ENCODE results near the gene SLC6A13. TPM values are rescaled to one million over a fixed set of nuclear protein-coding genes. Genes with fewer than 3 reads are reported as not detected.

The SLC6A13 gene
- total and polyA plus RNA-seq, 10 of the 15 experiments (the other 5 are each of a cell fraction or from before 2014, with no cell fraction given), result 0.18 to 1.2 (median 0.20) TPM; not detected in 3

- H3K4me3 ChIP-seq, result no peak overlapping the region
- no peaks in the 10 kb centered on the region for H3K79me2 ChIP-seq (ENCODE audit: control insufficient read depth, insufficient read depth, low read length)
- DNase-seq (ENCODE audit: low read depth, low spot score) (no peak), FAIRE-seq (no peak), ATAC-seq (no peak)
- 67% methylated on average over 8 of the region's 8 CpGs for WGBS (ENCODE audit: insufficient coverage, insufficient replicate concordance, low lambda C conversion rate, missing lambda C conversion rate)
- ChIA-PET CTCF (interaction anchor here (0.5 to 1.7 kb wide), 2 partner anchors 43 to 85 kb away, joined by 3 to 5 read pairs; no protein-coding TSS in a partner anchor), POLR2A (no interaction called here), RAD21 (ENCODE audit: unreplicated experiment) (no interaction called here), SMC1A (ENCODE audit: uncharacterized antibody, unreplicated experiment) (no interaction called here)
- no peaks in the 10 kb centered on the region for H4K20me1 ChIP-seq (ENCODE audit: control insufficient read depth, insufficient read depth)
- in situ Hi-C loops (cut with MboI), result no loop called here
- H3K9me3 ChIP-seq (replicated peaks; ENCODE audit: control insufficient read depth, insufficient read depth, low read length), result no peaks in the 10 kb centered on the region
- H3K27ac ChIP-seq (ENCODE audit: control insufficient read depth, insufficient read depth), result no peak overlapping the region
- H2AFZ ChIP-seq (ENCODE audit: control insufficient read depth, low read depth, low read length), result no peak overlapping the region
- no peaks in the 10 kb centered on the region for H3K4me1 ChIP-seq (ENCODE audit: control insufficient read depth, insufficient read depth, low read length)
- no peaks in the 10 kb centered on the region for H3K36me3 ChIP-seq (ENCODE audit: control insufficient read depth in 2 of 2, insufficient read depth in 2 of 2, low read length in 1 of 2)
- TF ChIP-seq POLR2A (IDR thresholded peaks at IDR 0.05; ENCODE audit: low read depth, low read length) (no peak), YY1 (IDR thresholded peaks at IDR 0.05; ENCODE audit: low read depth, low read length) (no peak), MXI1 (IDR thresholded peaks at IDR 0.05; ENCODE audit: low read depth, low read length) (no peak), KDM1A (IDR thresholded peaks at IDR 0.05; ENCODE audit: borderline replicate concordance) (no peak)
- no peak overlapping the region for H3K4me2 ChIP-seq (ENCODE audit: control insufficient read depth, insufficient read depth)
- peaks cover 0 to 2% of the 10 kb centered on the region in 2 experiments; a peak in 2 of 4 replicates for H3K27me3 ChIP-seq (replicated peaks in 1 of 2; ENCODE audit: control insufficient read depth in 2 of 2, insufficient read depth in 2 of 2, low read length in 1 of 2)
- H3K9ac ChIP-seq (ENCODE audit: control insufficient read depth, insufficient read depth, low read length), result no peak overlapping the region
- BruUV-seq (replicated peaks), result no TSS peak
- intact Hi-C loops (cut with micrococcal nuclease; ENCODE audit: unreplicated experiment), result no loop called here
These were observed 71.8 kb downstream of the SLC6A13 start for GRCh38 chr12:190881-191280.

GRCh38 chr12:189622-189962, 73.0 kb downstream of the SLC6A13 start:
- intact Hi-C loops (cut with micrococcal nuclease; ENCODE audit: unreplicated experiment) (no loop called here), in situ Hi-C loops (cut with MboI) (no loop called here)
- no peak for TF ChIP-seq SIN3A (IDR thresholded peaks at IDR 0.05; ENCODE audit: low read depth, low read length)
- TF ChIP-seq IRF4 (IDR thresholded peaks at IDR 0.05; ENCODE audit: low read depth, low read length), result no peak
- TF ChIP-seq ZBTB40 (IDR thresholded peaks at IDR 0.05; ENCODE audit: borderline replicate concordance), result no peak
- TF ChIP-seq ATF7 (IDR thresholded peaks at IDR 0.05; ENCODE audit: low read depth), result no peak
- TF ChIP-seq KDM1A (IDR thresholded peaks at IDR 0.05; ENCODE audit: borderline replicate concordance), result no peak
- TF ChIP-seq E4F1 (IDR thresholded peaks at IDR 0.05; ENCODE audit: borderline replicate concordance, partially characterized antibody), result no peak
- no peak for TF ChIP-seq SUZ12 (IDR thresholded peaks at IDR 0.05; ENCODE audit: unreplicated experiment)

More at GRCh38 chr12:189622-189962, 73.0 kb downstream of the SLC6A13 start:
- Histone ChIP-seq H3K4me2 (ENCODE audit: control insufficient read depth, insufficient read depth) (no peak overlapping the region), H3K4me3 (no peak overlapping the region), H4K20me1 (ENCODE audit: control insufficient read depth, insufficient read depth) (no peaks in the 10 kb centered on the region), H3K79me2 (ENCODE audit: control insufficient read depth, insufficient read depth, low read length) (no peaks in the 10 kb centered on the region), H3K36me3 (ENCODE audit: control insufficient read depth in 2 of 2, insufficient read depth in 2 of 2, low read length in 1 of 2) (no peaks in the 10 kb centered on the region), H2AFZ (ENCODE audit: control insufficient read depth, low read depth, low read length) (no peak overlapping the region), H3K27ac (ENCODE audit: control insufficient read depth, insufficient read depth) (no peak overlapping the region), H3K9me3 (replicated peaks; ENCODE audit: control insufficient read depth, insufficient read depth, low read length) (no peaks in the 10 kb centered on the region), H3K27me3 (replicated peaks in 1 of 2; ENCODE audit: control insufficient read depth in 2 of 2, insufficient read depth in 2 of 2, low read length in 1 of 2) (no peaks in the 10 kb centered on the region; a peak in 1 of 4 replicates), H3K9ac (ENCODE audit: control insufficient read depth, insufficient read depth, low read length) (no peak overlapping the region), H3K4me1 (ENCODE audit: control insufficient read depth, insufficient read depth, low read length) (no peaks in the 10 kb centered on the region)
- ChIA-PET RAD21 (ENCODE audit: unreplicated experiment) (no interaction called here), POLR2A (no interaction called here), SMC1A (ENCODE audit: uncharacterized antibody, unreplicated experiment) (no interaction called here), CTCF (interaction anchor here (1.7 to 2.0 kb wide), 2 partner anchors 25 to 83 kb away, joined by 5 read pairs; no protein-coding TSS in a partner anchor)
- no TSS peak for BruUV-seq (replicated peaks)
- ATAC-seq (no peak), FAIRE-seq (no peak), DNase-seq (ENCODE audit: low read depth, low spot score) (no peak)
- 48% methylated on average over 6 of the region's 6 CpGs for WGBS (ENCODE audit: insufficient coverage, insufficient replicate concordance, low lambda C conversion rate, missing lambda C conversion rate)
